K562 (cell line): ENCODE measurements around the gene SLC5A6.

Experiments
- CREB1 ChIP-seq, 2 experiments: sonication (generic) in 1 of 2; formaldehyde crosslinking in 1 of 2; IDR thresholded peaks; 2 replicates each; pipeline versions ENCODE4 v1.6.1 to v1.8.0; 2012 to 2022; ENCODE audit warnings: inconsistent platforms in 1 of 2, mild to moderate bottlenecking in 1 of 2, missing genetic modification reagents in 1 of 2, moderate library complexity in 1 of 2
- CREBBP ChIP-seq: IDR thresholded peaks from one replicate; pipeline ENCODE4 v1.6.1; 2012; ENCODE audit warnings: low read depth, mild to moderate bottlenecking, control low read depth, inconsistent platforms, low read length
- CTCF ChIP-seq, 3 experiments: IDR thresholded peaks in 2 of 3; conservative IDR thresholded peaks in 1 of 3; 2 replicates each; pipeline ENCODE4 v1.5.1; 2011 to 2012; ENCODE audit warnings: low read length in 3 of 3, mild to moderate bottlenecking in 3 of 3, control low read depth in 2 of 3, improper control_type of control experiment in 1 of 3, inconsistent platforms in 1 of 3, low read depth in 1 of 3, mixed read lengths in 1 of 3, moderate library complexity in 1 of 3; ENCODE audit not compliant: insufficient read depth in 2 of 3
- HMGXB4 ChIP-seq: sonication (generic); formaldehyde crosslinking; IDR thresholded peaks from 2 replicates; pipeline ENCODE4 v1.8.1; 2023; ENCODE audit warnings: mild to moderate bottlenecking, missing genetic modification reagents
- NFXL1 ChIP-seq: fragments of 450-650 bp; formaldehyde crosslinking; IDR thresholded peaks from 2 replicates; pipeline ENCODE4 v1.4.0; 2021; ENCODE audit warnings: mild to moderate bottlenecking
- SMC3 ChIP-seq: conservative IDR thresholded peaks from 2 replicates; pipeline ENCODE4 v1.6.1; 2011; ENCODE audit warnings: low read depth, low read length, improper control_type of control experiment; ENCODE audit not compliant: insufficient read depth
- SPI1 ChIP-seq: IDR thresholded peaks from 2 replicates; pipeline ENCODE4 v1.6.1; 2011; ENCODE audit warnings: low read depth, low read length, control low read depth, borderline replicate concordance

GRCh38 chr2:27245626-27246025 lies 33.6 kb upstream of the SLC5A6 start:
- no peak for TF ChIP-seq NFXL1 (CRISPR knock-in tag)
- no peak for TF ChIP-seq HMGXB4
- no peak for TF ChIP-seq CTCF (IDR thresholded peaks at IDR 0.05 in 2 of 3, conservative IDR thresholded peaks at IDR 0.05 in 1 of 3; ENCODE audit: insufficient read depth in 2 of 3, low read depth in 1 of 3, low read length in 3 of 3)
- no peak for TF ChIP-seq SPI1
- no peak for TF ChIP-seq CREBBP
- TF ChIP-seq SMC3: no peak
- TF ChIP-seq CREB1 (IDR thresholded peaks at IDR 0.05): no peak
- no peak for TF ChIP-seq CREB1 (CRISPR knock-in tag; IDR thresholded peaks at IDR 0.05)
